ENCODE measurements around the gene SLC4A11. TPM values are rescaled to one million over a fixed set of nuclear protein-coding genes. Genes with fewer than 3 reads are reported as not detected.
A peak's percentile ranks its signal among the peaks of the same experiment; 100 is the strongest.

Gene SLC4A11
- total RNA-seq, 1 donor from 2014 or later = 3.2 TPM

GRCh38 chr20:3231116-3231515 is 7.9 kb downstream of the SLC4A11 start:
- H3K36me3 Mint-ChIP-seq (ENCODE audit: low read depth) = no peaks in the 10 kb centered on the region
- no peak overlapping the region for H3K4me3 Mint-ChIP-seq
- no peak for DNase-seq (ENCODE audit: low spot score)
- H3K9me3 Mint-ChIP-seq = no peaks in the 10 kb centered on the region
- H3K27ac Mint-ChIP-seq = no peak overlapping the region
- intact Hi-C loops (cut with micrococcal nuclease) = no loop called here
- H3K27me3 Mint-ChIP-seq (ENCODE audit: insufficient read depth) = peaks cover 2% of the 10 kb centered on the region
- no peaks in the 10 kb centered on the region for H3K4me1 Mint-ChIP-seq (ENCODE audit: low read depth)

GRCh38 chr20:3229798-3230197 is 9.2 kb downstream of the SLC4A11 start:
- no peak for DNase-seq (ENCODE audit: low spot score)
- Mint-ChIP-seq H3K4me1 (ENCODE audit: low read depth) (no peaks in the 10 kb centered on the region), H3K4me3 (no peak overlapping the region), H3K36me3 (ENCODE audit: low read depth) (no peaks in the 10 kb centered on the region), H3K9me3 (no peaks in the 10 kb centered on the region), H3K27ac (no peak overlapping the region), H3K27me3 (ENCODE audit: insufficient read depth) (no peaks in the 10 kb centered on the region)
- intact Hi-C loops (cut with micrococcal nuclease) = no loop called here

- DNase-seq (ENCODE audit: low spot score) = no peak
- H3K4me1 Mint-ChIP-seq (ENCODE audit: low read depth) = no peaks in the 10 kb centered on the region
Observed at GRCh38 chr20:3229158-3229557, 9.8 kb downstream of the SLC4A11 start.

DNA sequence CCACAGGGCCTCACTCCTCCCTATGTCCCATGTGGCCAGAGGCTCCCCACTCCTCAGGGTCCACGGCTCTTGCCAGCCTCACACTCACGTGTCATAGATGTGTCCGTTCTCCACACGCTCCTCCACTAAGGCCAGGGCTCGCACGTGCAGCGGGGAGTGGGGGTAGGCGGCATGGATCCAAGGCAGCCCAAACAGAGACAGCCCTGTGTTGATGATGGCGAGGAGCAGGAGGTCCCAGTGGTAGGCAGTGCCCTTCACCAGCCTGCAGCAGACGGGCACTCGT is 10.3 kb downstream of the SLC4A11 start:
- no peaks in the 10 kb centered on the region for H3K9me3 Mint-ChIP-seq
- H3K4me3 Mint-ChIP-seq = no peak overlapping the region
- H3K36me3 Mint-ChIP-seq (ENCODE audit: low read depth) = no peaks in the 10 kb centered on the region
- no peaks in the 10 kb centered on the region for H3K27me3 Mint-ChIP-seq (ENCODE audit: insufficient read depth)
- peaks cover under 1% of the 10 kb centered on the region for H3K4me1 Mint-ChIP-seq (ENCODE audit: low read depth)
- no peak for DNase-seq (ENCODE audit: low spot score)
- H3K27ac Mint-ChIP-seq = no peak overlapping the region
- intact Hi-C loops (cut with micrococcal nuclease) = no loop called here

More at GRCh38 chr20:3229158-3229557, 9.8 kb downstream of the SLC4A11 start:
- Mint-ChIP-seq H3K4me3 (no peak overlapping the region), H3K9me3 (no peaks in the 10 kb centered on the region), H3K27ac (no peak overlapping the region), H3K27me3 (ENCODE audit: insufficient read depth) (no peaks in the 10 kb centered on the region), H3K36me3 (ENCODE audit: low read depth) (no peaks in the 10 kb centered on the region)
- intact Hi-C loops (cut with micrococcal nuclease) = no loop called here

- Mint-ChIP-seq H3K36me3 (ENCODE audit: low read depth) (no peaks in the 10 kb centered on the region), H3K4me1 (ENCODE audit: low read depth) (peaks cover 6% of the 10 kb centered on the region), H3K27me3 (ENCODE audit: insufficient read depth) (no peaks in the 10 kb centered on the region), H3K9me3 (no peaks in the 10 kb centered on the region), H3K27ac (no peak overlapping the region), H3K4me3 (no peak overlapping the region)
- DNase-seq (ENCODE audit: low spot score) = no peak
- intact Hi-C loops (cut with micrococcal nuclease) = no loop called here
Observed at GRCh38 chr20:3227936-3228749, 10.8 kb downstream of the SLC4A11 start.

GRCh38 chr20:3227506-3227905 is 11.5 kb downstream of the SLC4A11 start:
- DNase-seq (ENCODE audit: low spot score) = no peak
- no peak overlapping the region for H3K27ac Mint-ChIP-seq
- H3K27me3 Mint-ChIP-seq (ENCODE audit: insufficient read depth) = no peaks in the 10 kb centered on the region
- H3K36me3 Mint-ChIP-seq (ENCODE audit: low read depth) = no peaks in the 10 kb centered on the region
- intact Hi-C loops (cut with micrococcal nuclease) = no loop called here
- H3K9me3 Mint-ChIP-seq = no peaks in the 10 kb centered on the region
- peaks cover 9% of the 10 kb centered on the region for H3K4me1 Mint-ChIP-seq (ENCODE audit: low read depth)
- no peak overlapping the region for H3K4me3 Mint-ChIP-seq

- no peak overlapping the region for H3K4me3 Mint-ChIP-seq
- intact Hi-C loops (cut with micrococcal nuclease) = no loop called here
- no peaks in the 10 kb centered on the region for H3K9me3 Mint-ChIP-seq
- H3K36me3 Mint-ChIP-seq (ENCODE audit: low read depth) = peaks cover under 1% of the 10 kb centered on the region
- no peak for DNase-seq (ENCODE audit: low spot score)
- no peak overlapping the region for H3K27ac Mint-ChIP-seq
- peaks cover 9% of the 10 kb centered on the region for H3K4me1 Mint-ChIP-seq (ENCODE audit: low read depth)
- no peaks in the 10 kb centered on the region for H3K27me3 Mint-ChIP-seq (ENCODE audit: insufficient read depth)
Observed at GRCh38 chr20:3226864-3227263, 12.1 kb downstream of the SLC4A11 start.

- no peaks in the 10 kb centered on the region for H3K27me3 Mint-ChIP-seq (ENCODE audit: insufficient read depth)
- no peak for DNase-seq (ENCODE audit: low spot score)
- H3K9me3 Mint-ChIP-seq = no peaks in the 10 kb centered on the region
- H3K27ac Mint-ChIP-seq = no peak overlapping the region
- peaks cover 9% of the 10 kb centered on the region for H3K4me1 Mint-ChIP-seq (ENCODE audit: low read depth)
- intact Hi-C loops (cut with micrococcal nuclease) = no loop called here
- H3K4me3 Mint-ChIP-seq = no peak overlapping the region
- peaks cover 7% of the 10 kb centered on the region for H3K36me3 Mint-ChIP-seq (ENCODE audit: low read depth)
Observed at GRCh38 chr20:3226093-3226492, 12.9 kb downstream of the SLC4A11 start.

DNA sequence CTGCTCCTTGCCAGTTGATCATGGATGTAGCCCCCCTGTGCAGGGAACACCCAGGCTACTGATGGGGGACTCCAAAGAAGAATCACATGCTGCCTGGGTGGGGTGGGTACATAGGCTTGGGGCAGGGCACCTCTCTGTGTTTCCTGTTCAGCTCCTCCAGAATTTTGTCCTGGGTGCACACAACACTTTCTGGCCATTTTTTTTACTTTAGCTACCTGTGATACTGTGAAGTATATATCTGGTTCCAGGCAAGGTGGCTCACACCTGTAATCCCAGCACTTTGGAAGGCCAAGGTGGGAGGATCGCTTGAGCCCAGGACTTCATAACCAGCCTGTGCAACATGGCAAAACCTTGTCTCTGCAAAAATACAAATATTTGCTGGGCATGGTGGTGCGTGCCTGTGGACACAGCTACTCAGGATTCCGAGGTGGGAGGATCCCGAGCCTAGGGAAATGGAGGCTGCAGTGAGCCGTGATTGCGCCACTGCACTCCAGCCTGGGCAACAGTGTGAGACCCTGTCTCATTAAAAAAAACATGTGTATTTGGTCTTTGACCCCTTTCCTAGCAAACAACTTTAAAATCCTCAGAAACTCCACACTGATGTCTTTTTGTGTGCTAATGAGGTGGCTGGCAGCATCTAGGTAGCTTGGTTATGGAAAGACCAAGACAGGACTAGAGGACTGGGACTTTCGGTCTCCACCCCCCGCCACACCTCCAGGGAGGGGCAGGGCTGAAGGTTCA is 14.1 kb downstream of the SLC4A11 start:
- peaks cover 16% of the 10 kb centered on the region for H3K36me3 Mint-ChIP-seq (ENCODE audit: low read depth)
- intact Hi-C loops (cut with micrococcal nuclease) = no loop called here
- H3K27me3 Mint-ChIP-seq (ENCODE audit: insufficient read depth) = no peaks in the 10 kb centered on the region
- no peaks in the 10 kb centered on the region for H3K9me3 Mint-ChIP-seq
- peaks cover 9% of the 10 kb centered on the region for H3K4me1 Mint-ChIP-seq (ENCODE audit: low read depth)
- no peak overlapping the region for H3K27ac Mint-ChIP-seq
- DNase-seq (ENCODE audit: low spot score) = no peak
- H3K4me3 Mint-ChIP-seq = no peak overlapping the region

DNA sequence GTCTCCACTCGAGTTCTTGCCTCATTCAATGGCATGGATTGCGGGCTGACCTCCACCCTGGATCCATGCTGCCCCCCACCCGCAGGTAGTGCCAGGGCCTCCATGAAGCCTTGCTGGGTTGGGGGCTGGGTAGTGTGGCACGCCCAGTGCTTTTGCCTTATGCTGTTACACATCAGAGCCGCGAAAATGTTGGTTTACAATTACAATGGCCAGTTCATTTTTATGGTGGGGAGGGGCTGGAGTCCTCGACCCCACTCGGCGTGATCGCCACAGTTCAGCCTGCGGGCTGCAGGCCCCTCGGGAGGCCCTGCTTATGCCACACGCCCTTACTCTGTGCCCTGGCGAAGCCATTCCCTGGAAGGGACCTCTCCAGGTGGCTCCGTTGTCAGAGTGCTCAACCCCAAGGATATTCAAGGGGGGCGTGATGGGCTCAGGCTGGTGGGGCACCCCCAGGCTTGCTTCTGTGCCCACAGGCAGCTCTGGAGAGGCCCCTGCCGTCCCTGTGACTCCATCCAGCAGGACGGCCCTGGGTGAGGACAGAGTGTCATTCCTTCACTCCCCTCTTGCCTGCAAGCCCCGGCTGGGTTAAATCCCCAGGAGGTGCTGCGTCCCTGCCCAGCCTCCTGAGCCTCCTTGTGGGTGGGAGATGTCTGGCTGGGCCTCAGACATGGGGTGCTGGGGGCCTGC is 14.9 kb downstream of the SLC4A11 start:
- no peak for DNase-seq (ENCODE audit: low spot score)
- Mint-ChIP-seq H3K27me3 (ENCODE audit: insufficient read depth) (no peaks in the 10 kb centered on the region), H3K36me3 (ENCODE audit: low read depth) (peaks cover 16% of the 10 kb centered on the region), H3K9me3 (no peaks in the 10 kb centered on the region), H3K4me1 (ENCODE audit: low read depth) (peaks cover 9% of the 10 kb centered on the region), H3K4me3 (no peak overlapping the region), H3K27ac (no peak overlapping the region)
- intact Hi-C loops (cut with micrococcal nuclease) = no loop called here

- peak overlapping the region; percentile 2 for H3K4me3 Mint-ChIP-seq
- DNase-seq (ENCODE audit: low spot score) = no peak
- H3K9me3 Mint-ChIP-seq = no peaks in the 10 kb centered on the region
- H3K27ac Mint-ChIP-seq = no peak overlapping the region
- intact Hi-C loops (cut with micrococcal nuclease) = no loop called here
- no peaks in the 10 kb centered on the region for H3K27me3 Mint-ChIP-seq (ENCODE audit: insufficient read depth)
- peaks cover 16% of the 10 kb centered on the region for H3K36me3 Mint-ChIP-seq (ENCODE audit: low read depth)
- peaks cover 9% of the 10 kb centered on the region for H3K4me1 Mint-ChIP-seq (ENCODE audit: low read depth)
Observed at GRCh38 chr20:3223651-3223993, 15.4 kb downstream of the SLC4A11 start.

GRCh38 chr20:3222635-3223600 is 16.1 kb downstream of the SLC4A11 start:
- Mint-ChIP-seq H3K27ac (no peak overlapping the region), H3K36me3 (ENCODE audit: low read depth) (peaks cover 16% of the 10 kb centered on the region), H3K4me3 (no peak overlapping the region), H3K4me1 (ENCODE audit: low read depth) (peaks cover 9% of the 10 kb centered on the region), H3K9me3 (no peaks in the 10 kb centered on the region), H3K27me3 (ENCODE audit: insufficient read depth) (no peaks in the 10 kb centered on the region)
- intact Hi-C loops (cut with micrococcal nuclease) = no loop called here
- DNase-seq (ENCODE audit: low spot score) = no peak
